Measurements from ENCODE around the gene PLCB1.

GRCh38 chr20:8909596-8909995 lies 777.5 kb downstream of the PLCB1 start:
- TF ChIP-seq, protein P1, sequence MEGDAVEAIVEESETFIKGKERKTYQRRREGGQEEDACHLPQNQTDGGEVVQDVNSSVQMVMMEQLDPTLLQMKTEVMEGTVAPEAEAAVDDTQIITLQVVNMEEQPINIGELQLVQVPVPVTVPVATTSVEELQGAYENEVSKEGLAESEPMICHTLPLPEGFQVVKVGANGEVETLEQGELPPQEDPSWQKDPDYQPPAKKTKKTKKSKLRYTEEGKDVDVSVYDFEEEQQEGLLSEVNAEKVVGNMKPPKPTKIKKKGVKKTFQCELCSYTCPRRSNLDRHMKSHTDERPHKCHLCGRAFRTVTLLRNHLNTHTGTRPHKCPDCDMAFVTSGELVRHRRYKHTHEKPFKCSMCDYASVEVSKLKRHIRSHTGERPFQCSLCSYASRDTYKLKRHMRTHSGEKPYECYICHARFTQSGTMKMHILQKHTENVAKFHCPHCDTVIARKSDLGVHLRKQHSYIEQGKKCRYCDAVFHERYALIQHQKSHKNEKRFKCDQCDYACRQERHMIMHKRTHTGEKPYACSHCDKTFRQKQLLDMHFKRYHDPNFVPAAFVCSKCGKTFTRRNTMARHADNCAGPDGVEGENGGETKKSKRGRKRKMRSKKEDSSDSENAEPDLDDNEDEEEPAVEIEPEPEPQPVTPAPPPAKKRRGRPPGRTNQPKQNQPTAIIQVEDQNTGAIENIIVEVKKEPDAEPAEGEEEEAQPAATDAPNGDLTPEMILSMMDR (IDR thresholded peaks at IDR 0.05): no peak
- no peak for TF ChIP-seq POLR2AphosphoS5 (IDR thresholded peaks at IDR 0.05)
- no peak for TF ChIP-seq POLR2A (IDR thresholded peaks at IDR 0.05)

Measured in breast epithelium (tissue), 3 donors.